ENCODE measurements around the gene MEGF11.

DNA sequence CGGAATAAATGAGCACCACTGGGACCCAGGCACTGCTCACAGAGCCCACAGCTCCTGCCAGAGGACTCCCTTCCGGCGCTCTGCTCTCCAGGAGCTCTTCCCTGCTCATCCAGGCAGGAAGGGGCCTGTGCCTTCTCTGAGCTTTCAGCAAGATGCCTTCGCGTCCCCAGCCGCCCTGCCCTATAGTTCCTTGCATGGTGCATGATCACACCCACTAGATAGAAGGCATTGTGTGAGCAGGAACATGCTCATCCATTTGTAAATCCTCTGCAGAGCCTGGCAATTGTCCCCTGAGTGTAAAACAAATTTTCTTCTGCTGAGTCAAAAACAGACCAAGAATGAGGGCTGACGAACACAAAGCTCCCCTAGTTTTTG is 181.6 kb downstream of the MEGF11 start:
- TF ChIP-seq, protein P1, sequence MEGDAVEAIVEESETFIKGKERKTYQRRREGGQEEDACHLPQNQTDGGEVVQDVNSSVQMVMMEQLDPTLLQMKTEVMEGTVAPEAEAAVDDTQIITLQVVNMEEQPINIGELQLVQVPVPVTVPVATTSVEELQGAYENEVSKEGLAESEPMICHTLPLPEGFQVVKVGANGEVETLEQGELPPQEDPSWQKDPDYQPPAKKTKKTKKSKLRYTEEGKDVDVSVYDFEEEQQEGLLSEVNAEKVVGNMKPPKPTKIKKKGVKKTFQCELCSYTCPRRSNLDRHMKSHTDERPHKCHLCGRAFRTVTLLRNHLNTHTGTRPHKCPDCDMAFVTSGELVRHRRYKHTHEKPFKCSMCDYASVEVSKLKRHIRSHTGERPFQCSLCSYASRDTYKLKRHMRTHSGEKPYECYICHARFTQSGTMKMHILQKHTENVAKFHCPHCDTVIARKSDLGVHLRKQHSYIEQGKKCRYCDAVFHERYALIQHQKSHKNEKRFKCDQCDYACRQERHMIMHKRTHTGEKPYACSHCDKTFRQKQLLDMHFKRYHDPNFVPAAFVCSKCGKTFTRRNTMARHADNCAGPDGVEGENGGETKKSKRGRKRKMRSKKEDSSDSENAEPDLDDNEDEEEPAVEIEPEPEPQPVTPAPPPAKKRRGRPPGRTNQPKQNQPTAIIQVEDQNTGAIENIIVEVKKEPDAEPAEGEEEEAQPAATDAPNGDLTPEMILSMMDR (IDR thresholded peaks at IDR 0.05): no peak
- no peak for TF ChIP-seq POLR2A (IDR thresholded peaks at IDR 0.05)
